ENCODE measurements around the gene NOS1AP.

NOS1AP gene

DNA sequence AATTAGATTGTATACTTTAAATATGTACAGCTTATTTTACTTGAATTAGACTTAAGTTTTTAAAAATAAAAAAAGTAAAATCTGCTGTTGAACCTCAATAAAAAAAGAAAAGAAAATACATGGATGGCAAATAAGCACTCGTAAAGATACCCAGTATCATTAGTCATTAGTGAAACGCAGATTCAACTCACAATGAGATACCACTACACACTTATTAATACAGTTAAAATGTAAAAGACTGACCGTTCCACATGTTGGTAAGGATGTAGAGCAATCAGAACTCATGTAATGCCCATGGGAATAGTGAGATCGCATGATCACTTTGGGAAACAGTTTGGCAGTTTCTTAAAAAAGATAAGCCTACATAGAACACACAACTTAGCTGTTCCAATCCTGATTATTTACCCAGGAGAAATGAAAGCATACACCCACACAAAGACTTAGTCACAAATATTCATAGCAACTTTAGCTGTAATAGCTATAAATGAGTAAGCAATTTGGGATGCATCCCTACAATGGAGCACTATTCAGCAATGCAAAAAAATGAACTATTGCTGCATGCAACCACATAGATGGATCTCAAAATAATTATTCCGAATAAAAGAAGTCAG lies 335.2 kb downstream of the NOS1AP start:
- TF ChIP-seq, protein P1, sequence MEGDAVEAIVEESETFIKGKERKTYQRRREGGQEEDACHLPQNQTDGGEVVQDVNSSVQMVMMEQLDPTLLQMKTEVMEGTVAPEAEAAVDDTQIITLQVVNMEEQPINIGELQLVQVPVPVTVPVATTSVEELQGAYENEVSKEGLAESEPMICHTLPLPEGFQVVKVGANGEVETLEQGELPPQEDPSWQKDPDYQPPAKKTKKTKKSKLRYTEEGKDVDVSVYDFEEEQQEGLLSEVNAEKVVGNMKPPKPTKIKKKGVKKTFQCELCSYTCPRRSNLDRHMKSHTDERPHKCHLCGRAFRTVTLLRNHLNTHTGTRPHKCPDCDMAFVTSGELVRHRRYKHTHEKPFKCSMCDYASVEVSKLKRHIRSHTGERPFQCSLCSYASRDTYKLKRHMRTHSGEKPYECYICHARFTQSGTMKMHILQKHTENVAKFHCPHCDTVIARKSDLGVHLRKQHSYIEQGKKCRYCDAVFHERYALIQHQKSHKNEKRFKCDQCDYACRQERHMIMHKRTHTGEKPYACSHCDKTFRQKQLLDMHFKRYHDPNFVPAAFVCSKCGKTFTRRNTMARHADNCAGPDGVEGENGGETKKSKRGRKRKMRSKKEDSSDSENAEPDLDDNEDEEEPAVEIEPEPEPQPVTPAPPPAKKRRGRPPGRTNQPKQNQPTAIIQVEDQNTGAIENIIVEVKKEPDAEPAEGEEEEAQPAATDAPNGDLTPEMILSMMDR (IDR thresholded peaks at IDR 0.05; ENCODE audit: low read depth, low read length): no peak
- H3K4me3 ChIP-seq (ENCODE audit: low read depth, low read length): no peak overlapping the region
- H3K27me3 ChIP-seq (ENCODE audit: insufficient read depth, low read depth, severe bottlenecking): no peaks in the 10 kb centered on the region
- H3K36me3 ChIP-seq: no peaks in the 10 kb centered on the region
- no peak for DNase-seq
- H3K9me3 ChIP-seq (ENCODE audit: severe bottlenecking): no peaks in the 10 kb centered on the region
- H3K27ac ChIP-seq: no peak overlapping the region

DNA sequence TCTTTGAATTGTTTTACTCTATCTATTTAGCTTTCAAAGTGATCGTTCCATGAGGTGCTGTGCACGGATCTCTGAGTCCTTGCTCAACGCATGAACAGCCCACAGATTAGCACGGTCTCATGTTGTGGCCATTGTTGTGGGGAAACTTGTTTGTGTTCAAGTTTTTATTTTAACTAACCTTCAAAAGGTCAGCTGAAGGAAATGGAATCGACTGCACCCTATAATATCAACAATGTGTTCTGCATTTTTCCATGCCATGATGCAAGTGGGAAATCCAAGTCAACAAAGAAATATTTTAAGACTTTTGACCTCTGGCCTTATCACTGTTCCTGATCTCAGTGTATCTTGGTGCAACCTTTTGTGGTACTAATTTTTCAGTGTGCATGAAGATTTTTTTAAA lies 336.3 kb downstream of the NOS1AP start:
- TF ChIP-seq, protein P1 (IDR thresholded peaks at IDR 0.05; ENCODE audit: low read depth, low read length): no peak
- Histone ChIP-seq H3K27me3 (ENCODE audit: insufficient read depth, low read depth, severe bottlenecking) (no peaks in the 10 kb centered on the region), H3K36me3 (no peaks in the 10 kb centered on the region)

DNA sequence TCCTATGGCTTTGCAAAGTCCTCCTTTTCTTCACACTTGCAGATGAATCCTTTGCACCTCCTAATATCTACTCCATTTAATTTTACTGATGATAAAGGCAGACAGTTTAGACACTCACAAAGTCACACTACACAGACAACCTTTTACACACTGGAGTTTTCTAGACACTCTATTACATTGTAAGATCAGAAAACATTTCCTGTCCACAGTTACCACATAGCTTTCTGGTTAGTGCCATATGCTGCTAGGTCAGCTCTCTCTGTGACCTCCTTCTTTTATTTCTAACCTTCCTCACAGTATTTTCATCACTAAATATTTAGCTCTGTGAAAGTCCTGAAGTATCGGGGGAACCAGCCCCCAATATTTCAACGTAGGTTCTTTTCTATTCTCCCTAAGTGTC lies 337.3 kb downstream of the NOS1AP start:
- H3K36me3 ChIP-seq: no peaks in the 10 kb centered on the region
- no peaks in the 10 kb centered on the region for H3K9me3 ChIP-seq (ENCODE audit: severe bottlenecking)
- TF ChIP-seq, protein P1 (IDR thresholded peaks at IDR 0.05; ENCODE audit: low read depth, low read length): no peak
- DNase-seq: no peak
- H3K4me3 ChIP-seq (ENCODE audit: low read depth, low read length): no peak overlapping the region
- H3K27ac ChIP-seq: no peak overlapping the region
- H3K27me3 ChIP-seq (ENCODE audit: insufficient read depth, low read depth, severe bottlenecking): no peaks in the 10 kb centered on the region

More for the DNA sequence above, 336.3 kb downstream of the NOS1AP start:
- H3K9me3 ChIP-seq (ENCODE audit: severe bottlenecking): no peaks in the 10 kb centered on the region
- H3K27ac ChIP-seq: no peak overlapping the region
- no peak overlapping the region for H3K4me3 ChIP-seq (ENCODE audit: low read depth, low read length)
- DNase-seq: no peak

DNA sequence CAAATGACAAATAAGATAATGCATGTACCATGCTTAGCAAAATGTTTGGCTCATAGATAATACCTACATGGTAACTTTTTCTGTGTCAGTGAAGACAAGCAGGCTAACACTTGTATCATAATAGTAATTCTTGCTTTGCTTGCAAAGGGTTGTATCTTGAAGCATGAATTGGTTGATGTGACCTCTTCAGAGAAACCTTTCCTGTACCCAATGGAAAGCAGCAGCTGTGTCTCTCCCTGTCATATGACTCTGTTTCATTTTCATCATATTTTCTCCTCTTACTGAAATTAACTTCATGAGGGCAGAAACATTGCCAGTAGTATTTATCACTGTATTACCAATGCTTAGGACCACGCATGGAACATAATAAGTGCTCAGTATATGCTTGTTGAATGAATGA lies 338.0 kb downstream of the NOS1AP start:
- no peaks in the 10 kb centered on the region for H3K36me3 ChIP-seq
- H3K27me3 ChIP-seq (ENCODE audit: insufficient read depth, low read depth, severe bottlenecking): no peaks in the 10 kb centered on the region
- DNase-seq: no peak
- no peak overlapping the region for H3K4me3 ChIP-seq (ENCODE audit: low read depth, low read length)
- no peaks in the 10 kb centered on the region for H3K9me3 ChIP-seq (ENCODE audit: severe bottlenecking)
- TF ChIP-seq, protein P1 (IDR thresholded peaks at IDR 0.05; ENCODE audit: low read depth, low read length): no peak
- H3K27ac ChIP-seq: no peak overlapping the region

DNA sequence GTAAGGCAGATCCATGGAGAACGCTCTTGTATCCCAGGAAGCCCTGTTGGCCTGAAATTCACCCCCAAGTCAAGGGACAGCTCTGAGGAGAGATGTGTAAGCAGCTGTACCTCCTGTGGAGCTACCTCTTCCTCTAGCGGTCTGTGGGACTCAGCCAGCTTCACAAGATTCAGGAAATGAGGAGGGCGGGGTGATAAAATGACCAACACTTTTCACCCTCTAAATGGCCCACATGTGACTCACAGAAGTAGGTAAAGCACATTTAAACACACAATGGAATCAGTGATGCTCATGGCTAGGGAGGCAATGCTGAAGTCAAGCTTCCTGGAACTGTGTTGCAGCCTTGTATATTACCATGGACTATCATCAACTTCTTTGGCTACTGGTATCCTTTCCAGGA lies 342.5 kb downstream of the NOS1AP start, which contains the start of gene SH2D1B:
SH2D1B (minus strand) TSS at position 135 of the 400 bp plus-strand sequence; CDS start at position 15, 120 bp downstream.
- Histone ChIP-seq H3K9me3 (ENCODE audit: severe bottlenecking) (peaks cover 3% of the 10 kb centered on the region), H3K4me3 (ENCODE audit: low read depth, low read length) (no peak within 1 kb of the TSS), H3K27me3 (ENCODE audit: insufficient read depth, low read depth, severe bottlenecking) (no peaks in the 10 kb centered on the region), H3K27ac (no peak within 1 kb of the TSS), H3K36me3 (no peaks in the 10 kb centered on the region)
- no peak for DNase-seq
- TF ChIP-seq, protein P1 (IDR thresholded peaks at IDR 0.05; ENCODE audit: low read depth, low read length): no peak

DNA sequence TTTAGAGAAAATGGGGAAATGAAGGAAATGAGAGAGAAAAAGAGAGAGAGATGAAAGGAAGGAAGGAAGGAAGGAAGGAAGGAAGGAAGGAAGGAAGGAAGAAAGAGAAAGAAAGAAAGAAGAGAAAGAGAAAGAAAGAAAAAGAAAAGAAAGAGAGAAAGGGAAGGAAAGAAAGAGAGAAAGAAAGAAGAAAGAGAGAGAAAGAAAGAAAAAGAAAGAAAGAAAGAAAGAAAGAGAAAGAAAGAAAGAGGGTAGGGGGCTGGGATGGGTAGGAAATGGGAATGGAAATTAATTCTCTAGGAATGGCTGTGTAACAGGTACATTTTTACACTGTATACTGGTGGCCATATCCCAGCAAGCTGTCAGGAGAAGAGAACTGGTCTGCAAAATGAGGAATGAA lies 346.7 kb downstream of the NOS1AP start:
- no peak for DNase-seq
- Histone ChIP-seq H3K4me3 (ENCODE audit: low read depth, low read length) (no peak overlapping the region), H3K9me3 (ENCODE audit: severe bottlenecking) (peaks cover 3% of the 10 kb centered on the region), H3K27me3 (ENCODE audit: insufficient read depth, low read depth, severe bottlenecking) (no peaks in the 10 kb centered on the region), H3K36me3 (no peaks in the 10 kb centered on the region), H3K27ac (no peak overlapping the region)
- TF ChIP-seq, protein P1 (IDR thresholded peaks at IDR 0.05; ENCODE audit: low read depth, low read length): no peak
